BE2C (cell line): ENCODE results near the gene C22orf39.

Experiments
- DNase-seq: peaks from one replicate; pipeline ENCODE4 v3.0.0-alpha.2; 2020
- H3K27me3 ChIP-seq: fragments of 250-450 bp; sonication (Bioruptor Pico); 2 replicates; pipeline ENCODE4 v1.5.1; 2020; ENCODE audit warnings: mild to moderate bottlenecking
- H3K36me3 ChIP-seq: fragments of 250-450 bp; sonication (Bioruptor Pico); 2 replicates; pipeline ENCODE4 v1.5.1; 2020; ENCODE audit warnings: mild to moderate bottlenecking
- H3K4me1 ChIP-seq: fragments of 250-450 bp; sonication (Bioruptor Pico); 2 replicates; pipeline ENCODE4 v1.5.1; 2020
- H3K4me3 ChIP-seq: 2 replicates; pipeline ENCODE4 v1.5.1; 2011; ENCODE audit warnings: low read depth, low read length
- H3K9me3 ChIP-seq: fragments of 250-450 bp; sonication (Bioruptor Pico); 2 replicates; pipeline ENCODE4 v1.5.1; 2020
- TF ChIP-seq, protein P1 (sequence below): IDR thresholded peaks from 2 replicates; pipeline ENCODE4 v1.5.1; 2012; ENCODE audit warnings: mild to moderate bottlenecking, low read depth, low read length

Gene C22orf39

DNA sequence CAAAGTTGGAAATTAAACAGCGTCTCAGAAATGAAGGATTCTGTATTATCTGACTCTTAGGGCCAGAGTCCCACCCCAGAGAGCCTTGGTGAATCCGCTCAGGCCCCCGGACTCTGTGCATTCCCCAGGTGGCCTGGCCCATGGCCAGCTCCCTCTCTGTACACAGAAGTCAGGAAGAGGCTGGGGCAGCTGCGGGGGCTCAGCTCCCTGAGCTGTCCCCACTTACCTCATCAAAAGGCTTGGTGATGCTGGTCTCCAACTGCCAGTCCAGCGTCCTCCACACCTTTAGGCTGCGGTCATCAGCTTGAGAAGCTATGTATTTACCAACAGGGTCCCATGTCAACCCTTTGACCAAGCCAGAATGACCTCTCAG, 51.0 kb downstream of the C22orf39 start:
- H3K36me3 ChIP-seq = peaks cover 70% of the 10 kb centered on the region
- no peak overlapping the region for H3K4me3 ChIP-seq
- no peaks in the 10 kb centered on the region for H3K4me1 ChIP-seq
- DNase-seq = no peak
- H3K9me3 ChIP-seq = no peaks in the 10 kb centered on the region
- H3K27me3 ChIP-seq = no peaks in the 10 kb centered on the region
- TF ChIP-seq, protein P1, sequence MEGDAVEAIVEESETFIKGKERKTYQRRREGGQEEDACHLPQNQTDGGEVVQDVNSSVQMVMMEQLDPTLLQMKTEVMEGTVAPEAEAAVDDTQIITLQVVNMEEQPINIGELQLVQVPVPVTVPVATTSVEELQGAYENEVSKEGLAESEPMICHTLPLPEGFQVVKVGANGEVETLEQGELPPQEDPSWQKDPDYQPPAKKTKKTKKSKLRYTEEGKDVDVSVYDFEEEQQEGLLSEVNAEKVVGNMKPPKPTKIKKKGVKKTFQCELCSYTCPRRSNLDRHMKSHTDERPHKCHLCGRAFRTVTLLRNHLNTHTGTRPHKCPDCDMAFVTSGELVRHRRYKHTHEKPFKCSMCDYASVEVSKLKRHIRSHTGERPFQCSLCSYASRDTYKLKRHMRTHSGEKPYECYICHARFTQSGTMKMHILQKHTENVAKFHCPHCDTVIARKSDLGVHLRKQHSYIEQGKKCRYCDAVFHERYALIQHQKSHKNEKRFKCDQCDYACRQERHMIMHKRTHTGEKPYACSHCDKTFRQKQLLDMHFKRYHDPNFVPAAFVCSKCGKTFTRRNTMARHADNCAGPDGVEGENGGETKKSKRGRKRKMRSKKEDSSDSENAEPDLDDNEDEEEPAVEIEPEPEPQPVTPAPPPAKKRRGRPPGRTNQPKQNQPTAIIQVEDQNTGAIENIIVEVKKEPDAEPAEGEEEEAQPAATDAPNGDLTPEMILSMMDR = no peak

DNA sequence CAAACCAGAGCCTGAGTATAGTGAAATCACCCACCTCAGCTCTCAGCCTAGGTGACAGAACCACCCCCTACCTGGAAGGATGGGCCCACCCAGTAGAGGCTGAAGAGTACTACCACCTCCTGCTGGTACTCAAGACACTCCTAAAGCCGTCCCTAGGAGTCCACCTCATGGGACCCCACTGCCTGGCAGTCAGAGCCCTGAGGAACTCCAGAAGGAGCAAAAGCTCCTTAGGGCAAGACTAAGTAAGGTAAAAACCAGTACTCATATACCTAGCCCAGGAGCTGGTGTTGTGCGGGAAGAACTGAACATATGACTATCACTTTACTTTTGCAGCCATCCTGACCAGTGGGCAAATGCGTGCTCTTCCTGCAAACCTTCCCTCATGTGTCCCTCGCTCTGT, 52.2 kb downstream of the C22orf39 start:
- Histone ChIP-seq H3K36me3 (peaks cover 71% of the 10 kb centered on the region), H3K27me3 (no peaks in the 10 kb centered on the region), H3K4me3 (no peak overlapping the region), H3K4me1 (no peaks in the 10 kb centered on the region), H3K9me3 (no peaks in the 10 kb centered on the region)
- DNase-seq = no peak
- TF ChIP-seq, protein P1 = no peak

DNA sequence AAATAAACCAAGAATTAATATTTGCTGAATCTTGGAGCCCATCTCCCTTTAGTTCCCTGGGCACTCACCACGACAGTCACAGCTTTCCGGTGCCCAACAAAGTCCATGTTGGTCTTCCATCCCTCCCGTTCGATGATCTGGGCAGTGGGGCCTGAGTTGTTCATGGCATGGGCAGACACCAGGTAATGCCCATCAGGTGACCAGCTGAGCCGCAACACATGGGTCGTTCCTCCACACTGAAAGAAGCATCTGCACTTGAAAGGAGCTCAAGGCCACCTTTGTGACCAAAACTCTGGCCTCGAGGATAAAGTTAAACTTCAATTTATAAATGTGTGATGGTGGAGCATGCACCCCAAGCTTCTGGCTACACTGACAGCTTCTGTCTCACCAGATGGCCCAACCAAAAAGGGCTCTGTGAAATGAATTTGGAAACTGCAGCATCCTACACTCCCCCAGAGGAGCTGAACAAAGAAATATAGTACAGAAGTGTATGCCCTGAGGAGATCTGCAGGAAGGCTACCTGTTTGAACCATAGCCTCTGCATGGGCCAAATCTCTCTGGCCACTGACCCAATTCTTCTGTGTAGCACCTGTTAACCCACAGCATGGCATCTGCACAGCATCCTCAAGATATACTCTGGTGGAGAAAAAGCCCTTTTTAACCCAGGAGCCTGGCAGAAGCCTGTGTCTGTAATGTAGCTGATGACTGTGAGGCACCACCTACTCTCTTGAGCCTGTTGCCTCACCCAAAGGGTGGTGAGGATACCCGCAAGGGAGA, 53.0 kb downstream of the C22orf39 start:
- H3K36me3 ChIP-seq = peaks cover 78% of the 10 kb centered on the region

DNA sequence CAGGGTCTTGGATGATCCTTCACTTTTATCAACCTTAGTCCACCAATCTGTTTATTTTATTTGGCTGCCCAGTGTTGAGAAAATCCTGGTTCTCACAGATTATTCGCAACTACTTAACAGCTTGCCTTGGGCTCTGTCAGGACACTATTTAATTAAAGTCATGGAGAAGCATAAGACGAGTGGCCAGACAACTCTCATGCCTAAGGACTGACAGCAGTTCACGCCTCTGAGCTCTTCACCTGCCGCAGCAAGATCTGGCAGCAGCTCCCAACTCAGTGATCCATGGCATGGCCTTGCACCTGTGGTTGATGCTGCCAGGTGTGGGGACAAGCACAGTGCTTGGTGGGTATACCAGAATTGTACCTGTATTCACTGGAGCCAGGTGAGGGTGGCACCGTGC, 53.8 kb downstream of the C22orf39 start:
- Histone ChIP-seq H3K27me3 (no peaks in the 10 kb centered on the region), H3K4me1 (no peaks in the 10 kb centered on the region), H3K9me3 (no peaks in the 10 kb centered on the region), H3K36me3 (peaks cover 84% of the 10 kb centered on the region), H3K4me3 (no peak overlapping the region)
- no peak for DNase-seq
- TF ChIP-seq, protein P1 = no peak

More for the DNA sequence above, 53.0 kb downstream of the C22orf39 start:
- Histone ChIP-seq H3K27me3 (no peaks in the 10 kb centered on the region), H3K4me3 (no peak overlapping the region), H3K9me3 (no peaks in the 10 kb centered on the region), H3K4me1 (no peaks in the 10 kb centered on the region)
- DNase-seq = no peak
- TF ChIP-seq, protein P1 = no peak
